ENCODE measurements around the gene CROCC2. TPM values are rescaled to one million over a fixed set of nuclear protein-coding genes. Genes with fewer than 3 reads are reported as not detected.

The CROCC2 gene
- total RNA-seq, 1 experiment from 2014 or later: not detected

GRCh38 chr2:240901986-240902614 lies 4.0 kb upstream of the CROCC2 start:
- in situ Hi-C loops (cut with HindIII; ENCODE audit: low sequenced_read_pairs): no loop called here

GRCh38 chr2:240902615-240903041 lies 3.5 kb upstream of the CROCC2 start:
- no peak for DNase-seq (ENCODE audit: low spot score)
- in situ Hi-C loops (cut with HindIII; ENCODE audit: low sequenced_read_pairs): no loop called here

More at GRCh38 chr2:240901986-240902614, 4.0 kb upstream of the CROCC2 start:
- no peak for DNase-seq (ENCODE audit: low spot score)

- in situ Hi-C loops (cut with HindIII; ENCODE audit: low sequenced_read_pairs): no loop called here
- DNase-seq (ENCODE audit: low spot score): no peak
These were observed 2.7 kb upstream of the CROCC2 start for GRCh38 chr2:240903191-240904060.

- no peak for DNase-seq (ENCODE audit: low spot score)
- in situ Hi-C loops (cut with HindIII; ENCODE audit: low sequenced_read_pairs): no loop called here
These were observed 1.6 kb upstream of the CROCC2 start for GRCh38 chr2:240904216-240905175.

GRCh38 chr2:240905176-240905781 lies 857 bp upstream of the CROCC2 start:
- DNase-seq (ENCODE audit: low spot score): no peak
- in situ Hi-C loops (cut with HindIII; ENCODE audit: low sequenced_read_pairs): no loop called here

- in situ Hi-C loops (cut with HindIII; ENCODE audit: low sequenced_read_pairs): no loop called here
- no peak for DNase-seq (ENCODE audit: low spot score)
These were observed 915 bp downstream of the CROCC2 start for GRCh38 chr2:240906911-240907590.

GRCh38 chr2:240909216-240909974 lies 3.3 kb downstream of the CROCC2 start:
- DNase-seq (ENCODE audit: low spot score): no peak
- in situ Hi-C loops (cut with HindIII; ENCODE audit: low sequenced_read_pairs): no loop called here

- DNase-seq (ENCODE audit: low spot score): no peak
- in situ Hi-C loops (cut with HindIII; ENCODE audit: low sequenced_read_pairs): no loop called here
These were observed 5.6 kb downstream of the CROCC2 start for GRCh38 chr2:240911641-240912265.

GRCh38 chr2:240912878-240913809 lies 7.0 kb downstream of the CROCC2 start:
- in situ Hi-C loops (cut with HindIII; ENCODE audit: low sequenced_read_pairs): no loop called here
- no peak for DNase-seq (ENCODE audit: low spot score)

- DNase-seq (ENCODE audit: low spot score): peak; percentile 89
- in situ Hi-C loops (cut with HindIII; ENCODE audit: low sequenced_read_pairs): no loop called here
These were observed 7.9 kb downstream of the CROCC2 start for GRCh38 chr2:240913810-240914644.

GRCh38 chr2:240914645-240915525 lies 8.7 kb downstream of the CROCC2 start:
- DNase-seq (ENCODE audit: low spot score): no peak
- in situ Hi-C loops (cut with HindIII; ENCODE audit: low sequenced_read_pairs): no loop called here

GRCh38 chr2:240915526-240916341 lies 9.6 kb downstream of the CROCC2 start:
- in situ Hi-C loops (cut with HindIII; ENCODE audit: low sequenced_read_pairs): no loop called here
- no peak for DNase-seq (ENCODE audit: low spot score)

- no peak for DNase-seq (ENCODE audit: low spot score)
- in situ Hi-C loops (cut with HindIII; ENCODE audit: low sequenced_read_pairs): no loop called here
These were observed 10.5 kb downstream of the CROCC2 start for GRCh38 chr2:240916571-240917008.

All from G401 (cell line).